SK-N-SH treated with all-trans-retinoic acid at 6 μM for 48 hours (cell line): ENCODE data around the gene MRGPRF.

Experiments
- ARNTL ChIP-seq: fragments of 450-650 bp; formaldehyde crosslinking; IDR thresholded peaks from 2 replicates; pipeline ENCODE4 v1.5.0; 2020; ENCODE audit warnings: low read depth, mild to moderate bottlenecking, moderate library complexity, borderline replicate concordance
- CSDC2 ChIP-seq: fragments of 250-450 bp; sonication (Bioruptor Pico); IDR thresholded peaks from 2 replicates; pipeline ENCODE4 v1.5.0; 2020; ENCODE audit warnings: mild to moderate bottlenecking, moderate library complexity
- GLIS3 ChIP-seq: fragments of 250-450 bp; sonication (Bioruptor Pico); IDR thresholded peaks from 2 replicates; pipeline ENCODE4 v1.5.0; 2020; ENCODE audit warnings: mild to moderate bottlenecking, moderate library complexity
- ISL1 ChIP-seq: fragments of 250-450 bp; sonication (Bioruptor Pico); IDR thresholded peaks from 2 replicates; pipeline ENCODE4 v2.1.2; 2022; ENCODE audit warnings: mild to moderate bottlenecking, moderate library complexity
- RARB ChIP-seq: fragments of 250-450 bp; sonication (Bioruptor Pico); IDR thresholded peaks from 2 replicates; pipeline ENCODE4 v1.8.0; 2021; ENCODE audit warnings: mild to moderate bottlenecking, moderate library complexity
- TOX ChIP-seq: fragments of 250-450 bp; sonication (Bioruptor Pico); IDR thresholded peaks from 2 replicates; pipeline ENCODE4 v1.8.0; 2021; ENCODE audit warnings: mild to moderate bottlenecking, moderate library complexity, borderline replicate concordance
- ZFP3 ChIP-seq: fragments of 250-450 bp; sonication (Bioruptor Pico); IDR thresholded peaks from 2 replicates; pipeline ENCODE4 v1.5.0; 2020; ENCODE audit warnings: mild to moderate bottlenecking, moderate library complexity
- ZFP30 ChIP-seq: fragments of 450-650 bp; formaldehyde crosslinking; IDR thresholded peaks from 2 replicates; pipeline ENCODE4 v1.5.0; 2022; ENCODE audit warnings: mild to moderate bottlenecking, moderate library complexity
- ZNF70 ChIP-seq: fragments of 450-650 bp; formaldehyde crosslinking; IDR thresholded peaks from 2 replicates; pipeline ENCODE4 v1.5.0; 2020; ENCODE audit warnings: mild to moderate bottlenecking, moderate library complexity
- TF ChIP-seq, protein P1 (sequence below): fragments of 250-450 bp; sonication (Bioruptor Pico); IDR thresholded peaks from 2 replicates; pipeline ENCODE4 v1.8.0; 2020; ENCODE audit warnings: mild to moderate bottlenecking, moderate library complexity, borderline replicate concordance
- TF ChIP-seq, protein P2 (sequence below): fragments of 250-450 bp; sonication (Bioruptor Pico); IDR thresholded peaks from 2 replicates; pipeline ENCODE4 v1.5.1; 2021; ENCODE audit warnings: mild to moderate bottlenecking, moderate library complexity

DNA sequence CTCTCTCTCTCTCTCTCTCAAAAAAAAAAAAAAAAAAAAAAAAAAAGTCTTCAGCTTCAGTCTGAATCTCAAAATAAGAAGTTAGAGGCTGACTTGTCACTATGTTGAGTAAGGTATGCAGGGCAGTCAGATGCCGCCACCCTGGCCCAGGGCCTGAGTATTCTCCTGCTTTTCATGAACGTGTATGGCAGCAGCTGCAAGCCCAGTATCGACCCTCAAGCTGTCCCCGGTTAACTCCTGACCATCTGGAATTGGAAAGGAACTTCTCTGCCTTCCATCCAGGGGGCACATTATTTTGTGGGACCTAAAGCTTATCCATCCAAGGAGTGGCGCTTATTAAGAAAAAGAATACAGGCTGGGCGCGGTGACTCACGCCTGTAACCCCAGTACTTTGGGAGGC lies 43.7 kb downstream of the MRGPRF start:
- TF ChIP-seq ZFP30 (CRISPR knock-in tag) (no peak), ZNF70 (CRISPR knock-in tag) (no peak), RARB (no peak), TOX (no peak), ARNTL (CRISPR knock-in tag) (no peak), ZFP3 (no peak), CSDC2 (CRISPR knock-in tag) (no peak), ISL1 (no peak), GLIS3 (CRISPR knock-in tag) (no peak)
- TF ChIP-seq, protein P1, sequence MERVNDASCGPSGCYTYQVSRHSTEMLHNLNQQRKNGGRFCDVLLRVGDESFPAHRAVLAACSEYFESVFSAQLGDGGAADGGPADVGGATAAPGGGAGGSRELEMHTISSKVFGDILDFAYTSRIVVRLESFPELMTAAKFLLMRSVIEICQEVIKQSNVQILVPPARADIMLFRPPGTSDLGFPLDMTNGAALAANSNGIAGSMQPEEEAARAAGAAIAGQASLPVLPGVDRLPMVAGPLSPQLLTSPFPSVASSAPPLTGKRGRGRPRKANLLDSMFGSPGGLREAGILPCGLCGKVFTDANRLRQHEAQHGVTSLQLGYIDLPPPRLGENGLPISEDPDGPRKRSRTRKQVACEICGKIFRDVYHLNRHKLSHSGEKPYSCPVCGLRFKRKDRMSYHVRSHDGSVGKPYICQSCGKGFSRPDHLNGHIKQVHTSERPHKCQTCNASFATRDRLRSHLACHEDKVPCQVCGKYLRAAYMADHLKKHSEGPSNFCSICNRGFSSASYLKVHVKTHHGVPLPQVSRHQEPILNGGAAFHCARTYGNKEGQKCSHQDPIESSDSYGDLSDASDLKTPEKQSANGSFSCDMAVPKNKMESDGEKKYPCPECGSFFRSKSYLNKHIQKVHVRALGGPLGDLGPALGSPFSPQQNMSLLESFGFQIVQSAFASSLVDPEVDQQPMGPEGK (CRISPR knock-in tag) = no peak
- TF ChIP-seq, protein P2, sequence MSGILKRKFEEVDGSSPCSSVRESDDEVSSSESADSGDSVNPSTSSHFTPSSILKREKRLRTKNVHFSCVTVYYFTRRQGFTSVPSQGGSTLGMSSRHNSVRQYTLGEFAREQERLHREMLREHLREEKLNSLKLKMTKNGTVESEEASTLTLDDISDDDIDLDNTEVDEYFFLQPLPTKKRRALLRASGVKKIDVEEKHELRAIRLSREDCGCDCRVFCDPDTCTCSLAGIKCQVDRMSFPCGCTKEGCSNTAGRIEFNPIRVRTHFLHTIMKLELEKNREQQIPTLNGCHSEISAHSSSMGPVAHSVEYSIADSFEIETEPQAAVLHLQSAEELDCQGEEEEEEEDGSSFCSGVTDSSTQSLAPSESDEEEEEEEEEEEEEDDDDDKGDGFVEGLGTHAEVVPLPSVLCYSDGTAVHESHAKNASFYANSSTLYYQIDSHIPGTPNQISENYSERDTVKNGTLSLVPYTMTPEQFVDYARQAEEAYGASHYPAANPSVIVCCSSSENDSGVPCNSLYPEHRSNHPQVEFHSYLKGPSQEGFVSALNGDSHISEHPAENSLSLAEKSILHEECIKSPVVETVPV (CRISPR knock-in tag) = no peak
